ENCODE measurements around the gene RCVRN.

- TF ChIP-seq CTCF (IDR thresholded peaks at IDR 0.05; ENCODE audit: borderline replicate concordance, extremely low read depth, low read length, poor library complexity, severe bottlenecking) (no peak), EZH2 (IDR thresholded peaks at IDR 0.05; ENCODE audit: borderline replicate concordance, low read depth, low read length, severe bottlenecking) (no peak)
Measured at GRCh38 chr17:9917131-9917530, 12.1 kb upstream of the RCVRN start.
